Aorta (tissue), 5 donors: ENCODE results near the gene S100A4. TPM values are rescaled to one million over a fixed set of nuclear protein-coding genes. Genes with fewer than 3 reads are reported as not detected.

ENCODE experiments used
- ATAC-seq: fragments of 200-7000 bp; cut with Tn5 transposase; one replicate; pipeline ENCODE4 v1.9.1; 2022; ENCODE audit warnings: moderate library complexity; ENCODE audit not compliant: low FRiP score
- DNase-seq, 2 donors: peaks; one replicate each; pipeline ENCODE4 v3.0.0-alpha.2; 2020
- H3K27ac ChIP-seq, 2 donors: one replicate each; pipeline ENCODE4 v1.5.1; 2013; ENCODE audit warnings: low read length in 2 of 2, mild to moderate bottlenecking in 2 of 2, moderate library complexity in 2 of 2, control low read depth in 1 of 2, inconsistent platforms in 1 of 2, low read depth in 1 of 2
- H3K27me3 ChIP-seq, 2 donors: one replicate each; pipeline ENCODE4 v1.6.1; 2013; ENCODE audit warnings: control low read depth in 1 of 2, low read length in 1 of 2, mild to moderate bottlenecking in 1 of 2, moderate library complexity in 1 of 2; ENCODE audit not compliant: insufficient read depth in 2 of 2, control insufficient read depth in 1 of 2
- H3K36me3 ChIP-seq, 2 donors: one replicate each; pipeline ENCODE4 v1.6.1; 2013; ENCODE audit warnings: control low read depth in 1 of 2, low read length in 1 of 2, mild to moderate bottlenecking in 1 of 2; ENCODE audit not compliant: insufficient read depth in 2 of 2, control insufficient read depth in 1 of 2
- H3K4me1 ChIP-seq, 2 donors: one replicate each; pipeline ENCODE4 v1.6.1; 2013; ENCODE audit warnings: low read length in 2 of 2, control low read depth in 1 of 2, mild to moderate bottlenecking in 1 of 2, moderate library complexity in 1 of 2; ENCODE audit not compliant: insufficient read depth in 2 of 2, control insufficient read depth in 1 of 2
- H3K4me3 ChIP-seq, 2 donors: one replicate each; pipeline ENCODE4 v1.5.1; 2013; ENCODE audit warnings: low read length in 2 of 2, control low read depth in 1 of 2, mild to moderate bottlenecking in 1 of 2
- H3K9me3 ChIP-seq: one replicate; pipeline ENCODE4 v1.6.1; 2013; ENCODE audit warnings: mild to moderate bottlenecking, low read length; ENCODE audit not compliant: control insufficient read depth
- WGBS, 2 donors: extraction: QIAGEN DNeasy Blood & Tissue Kit; methylation state at CpG; one replicate each; pipeline ENCODE4 v1.1.7; 2013; 5-methylcytosine and 5-hydroxymethylcytosine counted together
- intact Hi-C, 2 donors: fragments of 100-400 bp; cut with DNase I; formaldehyde crosslinking; loops; one replicate each; pipeline versions ENCODE4 v1.14.2 to v1.15.0; 2022
- polyA plus RNA-seq, 2 donors: library from polyadenylated mRNA; stranded (reverse); fragments of 200-250 nt; gene quantifications; one replicate each; pipeline ENCODE4 v1.2.3, GENCODE V29; 2013
- total RNA-seq, 2 donors: library from RNA; stranded (reverse); fragmentation: NEBNext Ultra II Directional; extraction: Animal tissue kit (Norgen Biotek cat#: 25700); gene quantifications; one replicate each; pipeline ENCODE4 v1.2.1, GENCODE V29; 2021
- donor health status: healthy with polysubstance abuse.
- donor health status: Bipolar disorder and iron deficiency.
- donor health status: DM: no; HTN: no; CAD: no.
- donor health status: DM: no; HTN: no; CAD: no.
- donor health status: DM: yes; HTN: yes; CAD: no.

Gene S100A4
- total and polyA plus RNA-seq, 4 donors = 406 to 4,033 (median 2,168) TPM

DNA sequence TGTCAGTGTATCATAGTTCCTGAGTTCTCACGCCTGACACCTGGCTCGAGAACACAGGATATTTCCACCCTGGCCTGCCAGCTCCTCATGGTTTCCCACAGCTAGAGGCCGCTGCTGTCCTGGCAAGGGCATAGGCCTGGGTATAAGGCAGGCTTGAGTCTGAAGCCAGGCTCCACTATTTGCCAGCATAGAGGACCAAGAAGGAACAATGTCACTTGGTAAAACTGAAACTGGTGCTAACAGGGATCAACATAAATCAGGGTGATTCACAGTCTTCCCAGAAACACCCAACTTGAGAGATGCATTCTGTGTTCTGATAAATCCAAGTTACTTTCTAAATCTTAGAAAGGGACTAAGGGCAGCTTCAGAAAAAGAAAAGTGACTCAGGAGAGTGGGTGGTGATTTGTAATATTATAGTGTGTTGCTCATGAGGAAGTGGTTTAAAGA is 27.0 kb upstream of the S100A4 start:
- no peaks in the 10 kb centered on the region for H3K9me3 ChIP-seq
- DNase-seq = peak; percentile 89 to 90

GRCh38 chr1:153571706-153572105 is 26.1 kb upstream of the S100A4 start:
- no peaks in the 10 kb centered on the region for H3K36me3 ChIP-seq
- H3K27me3 ChIP-seq = no peaks in the 10 kb centered on the region
- ATAC-seq (no peak), DNase-seq (no peak)
- WGBS, 2 donors = 72 to 83% methylated on average over 7 of the region's 7 CpGs
- H3K9me3 ChIP-seq = no peaks in the 10 kb centered on the region
- no peaks in the 10 kb centered on the region for H3K4me1 ChIP-seq
- intact Hi-C loops = loop anchor here (5.0 to 10.0 kb wide), 3 partner anchors 41 to 103 kb away; partner anchors contain the start of genes ILF2 (in 1 of the 2), NPR1 (in 1 of the 2), S100A14 (in 1 of the 2) and S100A16 (in 1 of the 2)
- peak overlapping the region in 1 of 2 donors; percentile 52 for H3K27ac ChIP-seq
- H3K4me3 ChIP-seq = no peak overlapping the region

More for the DNA sequence above, 27.0 kb upstream of the S100A4 start:
- Histone ChIP-seq H3K27ac (peak overlapping the region in 1 of 2 donors; percentile 52), H3K36me3 (no peaks in the 10 kb centered on the region), H3K4me3 (no peak overlapping the region), H3K4me1 (no peaks in the 10 kb centered on the region), H3K27me3 (no peaks in the 10 kb centered on the region)
- intact Hi-C loops = loop anchor here (5.0 to 10.0 kb wide), 3 partner anchors 40 to 102 kb away; partner anchors contain the start of genes ILF2 (in 1 of the 2), NPR1 (in 1 of the 2), S100A14 (in 1 of the 2) and S100A16 (in 1 of the 2)
- 0 to 1% methylated on average over 3 of the region's 3 CpGs for WGBS, 2 donors
- peak; percentile 91 for ATAC-seq

GRCh38 chr1:153570874-153571273 is 25.3 kb upstream of the S100A4 start:
- Histone ChIP-seq H3K4me1 (no peaks in the 10 kb centered on the region), H3K9me3 (no peaks in the 10 kb centered on the region), H3K4me3 (no peak overlapping the region), H3K27ac (no peak overlapping the region), H3K27me3 (no peaks in the 10 kb centered on the region), H3K36me3 (no peaks in the 10 kb centered on the region)
- 94 to 97% methylated on average over 5 of the region's 5 CpGs for WGBS, 2 donors
- intact Hi-C loops = loop anchor here (5.0 to 10.0 kb wide), 3 partner anchors 41 to 104 kb away; partner anchors contain the start of genes ILF2 (in 1 of the 2), NPR1 (in 1 of the 2), S100A14 (in 1 of the 2) and S100A16 (in 1 of the 2)
- DNase-seq = no peak
- no peak for ATAC-seq

DNA sequence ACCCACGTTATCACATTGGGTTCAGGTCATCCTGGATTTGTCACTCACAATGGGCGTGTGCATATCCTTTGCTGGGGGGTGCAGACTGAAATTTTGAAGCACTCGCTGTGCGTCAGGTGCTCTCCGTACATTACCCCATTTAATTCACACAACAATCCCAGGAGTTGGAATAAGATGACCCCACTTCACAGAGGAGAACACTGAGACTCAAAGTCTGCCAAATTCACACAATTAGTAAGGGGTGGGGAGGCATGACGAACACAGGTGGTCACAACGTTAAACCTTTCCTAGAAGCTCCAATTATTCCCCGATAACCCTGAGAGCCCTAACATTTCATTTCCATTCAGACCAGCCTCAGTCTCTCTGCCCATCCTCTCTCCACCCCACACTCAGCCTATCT is 23.9 kb upstream of the S100A4 start:
- Histone ChIP-seq H3K4me1 (no peaks in the 10 kb centered on the region), H3K9me3 (no peaks in the 10 kb centered on the region), H3K36me3 (no peaks in the 10 kb centered on the region), H3K4me3 (no peak overlapping the region), H3K27ac (no peak overlapping the region), H3K27me3 (no peaks in the 10 kb centered on the region)
- intact Hi-C loops = loop anchor here in 1 of 2 donors (1.0 to 2.0 kb wide), 2 partner anchors 37 to 58 kb away; no protein-coding TSS in a partner anchor
- DNase-seq (no peak), ATAC-seq (no peak)
- 89 to 90% methylated on average over 8 of the region's 8 CpGs for WGBS, 2 donors

- Histone ChIP-seq H3K4me1 (no peaks in the 10 kb centered on the region), H3K36me3 (no peaks in the 10 kb centered on the region), H3K4me3 (peak overlapping the region in 1 of 2 donors; percentile 6), H3K27me3 (no peaks in the 10 kb centered on the region), H3K9me3 (no peaks in the 10 kb centered on the region), H3K27ac (peak overlapping the region; percentile 17 to 60)
- WGBS, 2 donors = 6% methylated on average over 25 of the region's 25 CpGs
- DNase-seq = peak; percentile 92 to 97
- intact Hi-C loops = loop anchor here (1.0 to 2.0 kb wide), 3 partner anchors 35 to 57 kb away; no protein-coding TSS in a partner anchor
- peak; percentile 71 for ATAC-seq
Measured at GRCh38 chr1:153568367-153569099, 22.9 kb upstream of the S100A4 start.

GRCh38 chr1:153567621-153568366 is 22.2 kb upstream of the S100A4 start:
- H3K27ac ChIP-seq = peak overlapping the region; percentile 17 to 60
- H3K36me3 ChIP-seq = no peaks in the 10 kb centered on the region
- H3K4me3 ChIP-seq = peak overlapping the region in 1 of 2 donors; percentile 6
- intact Hi-C loops = loop anchor here (1.0 to 2.0 kb wide), 3 partner anchors 34 to 56 kb away; no protein-coding TSS in a partner anchor
- no peaks in the 10 kb centered on the region for H3K4me1 ChIP-seq
- H3K9me3 ChIP-seq = no peaks in the 10 kb centered on the region
- no peak for ATAC-seq
- no peak for DNase-seq
- WGBS, 2 donors = 61 to 62% methylated on average over 22 of the region's 22 CpGs
- no peaks in the 10 kb centered on the region for H3K27me3 ChIP-seq

DNA sequence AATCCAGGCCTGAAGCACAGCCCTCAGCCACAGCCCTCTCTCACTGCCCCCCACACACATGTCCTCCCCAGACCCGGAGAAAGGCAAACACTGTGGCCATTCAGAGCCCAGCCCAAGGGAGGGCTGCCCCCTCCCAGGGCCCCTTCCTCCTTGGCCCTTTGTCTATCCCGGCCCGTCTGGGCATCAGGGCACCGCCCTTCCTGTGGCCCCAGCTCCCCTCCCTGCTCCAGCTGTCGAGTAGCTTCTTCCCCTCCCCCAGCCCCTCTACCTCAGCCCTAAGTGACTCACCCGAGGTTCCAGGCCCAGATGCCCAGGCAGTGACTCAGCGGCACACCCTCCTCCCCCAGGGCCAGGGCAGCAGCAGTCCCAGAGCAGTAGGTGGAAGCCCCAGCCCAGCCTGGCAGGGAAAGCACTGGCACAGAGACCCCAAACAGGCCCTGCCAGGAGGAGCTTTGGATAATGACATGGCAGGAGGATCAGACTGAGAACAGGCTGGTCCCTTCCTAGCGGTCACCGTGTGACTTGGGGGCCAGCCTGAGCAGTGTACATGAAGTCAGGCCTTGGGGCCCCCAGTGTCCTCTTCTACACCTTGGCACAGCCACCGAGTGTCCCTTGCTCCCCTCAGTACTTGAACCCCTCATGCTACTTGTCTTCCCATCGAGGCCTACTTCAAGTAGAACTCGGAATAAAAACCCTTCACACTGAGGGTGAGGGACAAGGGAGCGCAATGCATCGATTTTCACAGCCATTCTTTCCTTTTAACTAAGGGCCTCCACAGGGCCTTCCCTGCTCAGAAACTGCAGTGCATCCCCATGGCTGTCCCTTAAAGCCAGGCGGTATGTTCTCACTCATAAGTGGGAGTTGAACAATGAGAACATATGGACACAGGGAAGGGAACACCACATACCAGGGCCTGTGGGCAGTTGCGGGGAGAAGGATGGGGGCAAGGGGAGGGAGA is 21.1 kb upstream of the S100A4 start:
- Histone ChIP-seq H3K4me3 (no peak overlapping the region), H3K36me3 (no peaks in the 10 kb centered on the region), H3K27me3 (no peaks in the 10 kb centered on the region), H3K4me1 (no peaks in the 10 kb centered on the region), H3K9me3 (no peaks in the 10 kb centered on the region), H3K27ac (peak overlapping the region; percentile 89)
- DNase-seq (peak; percentile 98), ATAC-seq (peak; percentile 94)
- WGBS, 2 donors = 23 to 25% methylated on average over 16 of the region's 16 CpGs
- intact Hi-C loops = no loop called here
